ENCODE data around the gene TCEA2. TPM values are rescaled to one million over a fixed set of nuclear protein-coding genes. Genes with fewer than 3 reads are reported as not detected.

Gene TCEA2
- total and polyA plus RNA-seq, 9 of the 15 experiments (the other 6 are each of a cell fraction or from before 2014, with no cell fraction given), result 1.4 to 28.7 (median 5.4) TPM

DNA sequence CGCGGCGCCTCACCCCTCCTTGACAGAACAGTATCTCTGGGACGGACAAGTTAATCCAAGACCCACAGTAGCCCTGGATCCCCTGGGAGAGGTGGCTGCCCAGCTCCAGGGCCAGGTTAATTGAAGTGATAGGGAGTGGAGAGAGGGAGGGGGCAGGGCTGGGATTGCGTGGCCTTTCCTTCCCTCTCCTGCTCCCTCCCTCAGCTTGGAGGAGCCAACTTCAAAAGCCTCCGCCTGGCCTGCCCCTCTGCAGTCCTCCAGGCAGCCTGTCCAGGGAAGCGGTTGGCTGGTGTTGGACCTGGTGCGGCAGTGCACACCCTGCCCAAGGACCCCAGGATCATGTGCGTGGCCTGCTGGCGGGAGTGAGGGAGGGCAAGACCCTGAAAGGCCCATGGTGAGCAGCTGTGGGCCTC lies 27.1 kb upstream of the TCEA2 start, which contains the start of gene C20orf204:
C20orf204 (plus strand) TSS at position 250 of the 413 bp plus-strand sequence; CDS start at position 392, 142 bp downstream.
- FAIRE-seq (peak; percentile 40), ATAC-seq (no peak), DNase-seq (ENCODE audit: extremely low read depth in 1 of 4, low spot score in 3 of 4) (peak in 2 of 4 experiments; percentile 60 to 67)
- Histone ChIP-seq H3K4me3 (no peak within 1 kb of the TSS), H3K9me3 (replicated peaks; ENCODE audit: control insufficient read depth, insufficient read depth, low read depth, low read length) (no peaks in the 10 kb centered on the region), H3K79me2 (ENCODE audit: control insufficient read depth, insufficient read depth, low read length) (no peaks in the 10 kb centered on the region), H2AFZ (ENCODE audit: low read depth, low read length) (0 out of 2 replicates have a peak within 1 kb of the TSS, but pooled peaks have one; percentile 25), H3K36me3 (ENCODE audit: control insufficient read depth, insufficient read depth, low read length) (peaks cover 39% of the 10 kb centered on the region; the same call in 2 of the 3 replicates), H3K4me2 (ENCODE audit: insufficient read depth, low read length) (peak within 1 kb of the TSS; percentile 44; the same call in 1 of the 2 replicates), H3K4me1 (replicated peaks in 1 of 2; ENCODE audit: control insufficient read depth in 2 of 2, insufficient read depth in 2 of 2, low read length in 2 of 2) (peaks cover 25 to 71% of the 10 kb centered on the region in 2 experiments), H3K27me3 (ENCODE audit: control insufficient read depth in 2 of 2, insufficient read depth in 2 of 2, low read length in 2 of 2) (no peaks in the 10 kb centered on the region), H3K9me1 (ENCODE audit: control insufficient read depth, insufficient read depth, low read length) (peaks cover 3% of the 10 kb centered on the region), H4K20me1 (replicated peaks; ENCODE audit: control insufficient read depth, insufficient read depth, low read length) (no peaks in the 10 kb centered on the region), H3K27ac (ENCODE audit: extremely low read depth, low read depth, low read length) (peak within 1 kb of the TSS; percentile 64), H3K9ac (ENCODE audit: insufficient read depth in 1 of 2, low read depth in 2 of 2, low read length in 2 of 2) (peak within 1 kb of the TSS; percentile 14 to 87)
- in situ Hi-C loops (cut with MboI) (no loop called here), intact Hi-C loops (cut with micrococcal nuclease) (loop anchor here (5.0 kb wide), 2 partner anchors 86 to 499 kb away; partner anchors contain the start of gene PTK6)
- 81% methylated on average over 6 of the region's 10 CpGs for WGBS (ENCODE audit: insufficient coverage, low coverage, missing lambda C conversion rate)
- TF ChIP-seq ETV1 (tag; conservative IDR thresholded peaks at IDR 0.05; ENCODE audit: low read depth) (no peak), HOXB6 (CRISPR knock-in tag; IDR thresholded peaks at IDR 0.05; ENCODE audit: borderline replicate concordance) (no peak), MYBL2 (IDR thresholded peaks at IDR 0.05; ENCODE audit: low read depth) (no peak), MYBL2 (CRISPR knock-in tag; IDR thresholded peaks at IDR 0.05; ENCODE audit: borderline replicate concordance) (no peak), RHOXF2B (CRISPR knock-in tag; conservative IDR thresholded peaks at IDR 0.05) (no peak), POLR2G (IDR thresholded peaks at IDR 0.05; ENCODE audit: low read depth, low read length) (peak; percentile 62), ZBTB5 (IDR thresholded peaks at IDR 0.05) (no peak), ZBTB7A (IDR thresholded peaks at IDR 0.05; ENCODE audit: borderline replicate concordance, control insufficient read depth, low read depth, low read length) (peak; percentile 8; the same call in 1 of the 2 replicates), SNRNP70 (optimal IDR thresholded peaks at IDR 0.05; ENCODE audit: low read depth, low read length) (no peak), ZNF384 (IDR thresholded peaks at IDR 0.05; ENCODE audit: low read depth, low read length) (no peak), GMEB1 (CRISPR knock-in tag; IDR thresholded peaks at IDR 0.05) (no peak), MCM3 (IDR thresholded peaks at IDR 0.05) (no peak), NELFE (IDR thresholded peaks at IDR 0.05; ENCODE audit: insufficient read depth, insufficient read length) (no peak), PCBP1 (IDR thresholded peaks at IDR 0.05; ENCODE audit: low read depth, low read length, poor library complexity, severe bottlenecking) (peak; percentile 40)
- ChIA-PET POLR2A (interaction anchor here (0.7 kb wide), 1 partner anchor 11 kb away, joined by 3 read pairs; no protein-coding TSS in a partner anchor), CTCF (ENCODE audit: low intra/inter-chr PET ratio) (no interaction called here)
- BruUV-seq (replicated peaks), result no TSS peak
